Endodermal cell (in vitro differentiated cells): ENCODE measurements around the gene NTRK1. TPM values are rescaled to one million over a fixed set of nuclear protein-coding genes. Genes with fewer than 3 reads are reported as not detected.

Experiments used
- DNase-seq: peaks from one replicate; pipeline ENCODE4 v3.0.0-alpha.2; 2017
- H3K27ac ChIP-seq: 2 replicates; pipeline ENCODE4 v1.5.1; 2013; ENCODE audit warnings: mild to moderate bottlenecking, low read depth, low read length, moderate library complexity
- H3K27me3 ChIP-seq: 2 replicates; pipeline ENCODE4 v1.6.1; 2013; ENCODE audit warnings: mild to moderate bottlenecking, low read length, moderate library complexity; ENCODE audit not compliant: insufficient read depth, control insufficient read depth, poor library complexity, severe bottlenecking
- H3K36me3 ChIP-seq: 2 replicates; pipeline ENCODE4 v1.7.0; 2013; ENCODE audit warnings: mild to moderate bottlenecking, low read length, moderate library complexity; ENCODE audit not compliant: control insufficient read depth, insufficient read depth
- H3K4me1 ChIP-seq: one replicate; pipeline ENCODE4 v1.7.0; 2013; ENCODE audit warnings: low read length; ENCODE audit not compliant: control insufficient read depth, insufficient read depth
- H3K4me3 ChIP-seq: 2 replicates; pipeline ENCODE4 v1.5.1; 2013; ENCODE audit warnings: mild to moderate bottlenecking, low read length, moderate library complexity
- H3K9ac ChIP-seq: 2 replicates; pipeline ENCODE4 v1.6.1; 2013; ENCODE audit warnings: mild to moderate bottlenecking, low read length, moderate library complexity; ENCODE audit not compliant: poor library complexity, severe bottlenecking; ENCODE audit errors: extremely low read depth
- H3K9me3 ChIP-seq: 2 replicates; pipeline ENCODE4 v1.6.1; 2013; ENCODE audit warnings: mild to moderate bottlenecking, low read length, moderate library complexity; ENCODE audit not compliant: control insufficient read depth
- H3K27ac Mint-ChIP-seq: 2 replicates; pipeline ENCODE4 v1.8.0; 2020; ENCODE audit warnings: mixed read lengths
- H3K27me3 Mint-ChIP-seq: 2 replicates; pipeline ENCODE4 v1.8.0; 2021; ENCODE audit warnings: mild to moderate bottlenecking, mixed read lengths; ENCODE audit not compliant: insufficient read depth
- H3K36me3 Mint-ChIP-seq: 2 replicates; pipeline ENCODE4 v1.8.0; 2020; ENCODE audit warnings: low read depth, mixed read lengths
- H3K4me1 Mint-ChIP-seq: 2 replicates; pipeline ENCODE4 v1.8.0; 2020; ENCODE audit warnings: mixed read lengths
- H3K4me3 Mint-ChIP-seq: 2 replicates; pipeline ENCODE4 v1.8.0; 2020; ENCODE audit warnings: mild to moderate bottlenecking, moderate library complexity, mixed read lengths
- H3K9me3 Mint-ChIP-seq: 2 replicates; pipeline ENCODE4 v1.8.0; 2020; ENCODE audit warnings: mild to moderate bottlenecking, mixed read lengths
- WGBS, 2 experiments: methylation state at CpG; one replicate each; pipeline versions ENCODE4 v1.1.5 to v1.1.7; 2013; ENCODE audit warnings: missing lambda C conversion rate in 2 of 2, mixed read lengths in 1 of 2; ENCODE audit not compliant: insufficient coverage in 1 of 2, insufficient read length in 1 of 2; 5-methylcytosine and 5-hydroxymethylcytosine counted together
- total RNA-seq, 2 donors: library from RNA; stranded (reverse); fragmentation: NEBNext Ultra II Directional in 1 of 2; extraction: Animal tissue kit (Norgen Biotek cat#: 25700) in 1 of 2; gene quantifications; 2 replicates in 1 of 2; 3 replicates in 1 of 2; pipeline ENCODE4 v1.2.1, GENCODE V29; 2021
- TF ChIP-seq, protein P1 (sequence below): fragments of 200-600 bp; sonication (generic); conservative IDR thresholded peaks from 2 replicates; pipeline ENCODE4 v1.5.0; 2021; ENCODE audit warnings: antibody characterized with exemption, mild to moderate bottlenecking

The NTRK1 gene
- total RNA-seq, 2 donors from 2014 or later: 0.44 to 0.82 TPM

DNA sequence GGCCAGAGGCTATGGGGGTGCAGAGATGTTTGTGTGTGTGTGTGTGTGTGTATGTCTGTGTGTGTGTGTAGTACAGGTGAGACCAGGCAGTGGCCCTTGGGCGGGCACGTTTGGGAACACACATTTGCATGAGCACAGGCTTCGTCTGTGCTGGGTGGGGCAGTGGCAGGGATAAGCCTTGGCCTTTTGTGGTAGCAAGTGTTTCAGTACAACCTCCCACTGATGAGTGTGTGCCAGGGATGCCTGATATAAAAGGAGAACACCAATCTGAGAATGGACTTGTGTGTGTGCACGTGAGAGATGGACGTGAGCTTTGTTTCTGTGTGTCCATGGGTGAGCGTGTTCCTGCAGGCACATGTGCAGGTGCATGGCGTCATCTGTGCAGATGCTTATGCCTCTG lies 3.0 kb downstream of the NTRK1 start:
- Histone ChIP-seq H3K4me3 (no peak overlapping the region), H3K9me3 (no peaks in the 10 kb centered on the region), H3K36me3 (no peaks in the 10 kb centered on the region), H3K27ac (no peak overlapping the region), H3K4me1 (peaks cover 13% of the 10 kb centered on the region), H3K9ac (no peak overlapping the region), H3K27me3 (peaks cover 67% of the 10 kb centered on the region)
- no peaks in the 10 kb centered on the region for H3K36me3 Mint-ChIP-seq
- no peak overlapping the region for H3K27ac Mint-ChIP-seq
- peaks cover 21% of the 10 kb centered on the region for H3K4me1 Mint-ChIP-seq
- TF ChIP-seq, protein P1, sequence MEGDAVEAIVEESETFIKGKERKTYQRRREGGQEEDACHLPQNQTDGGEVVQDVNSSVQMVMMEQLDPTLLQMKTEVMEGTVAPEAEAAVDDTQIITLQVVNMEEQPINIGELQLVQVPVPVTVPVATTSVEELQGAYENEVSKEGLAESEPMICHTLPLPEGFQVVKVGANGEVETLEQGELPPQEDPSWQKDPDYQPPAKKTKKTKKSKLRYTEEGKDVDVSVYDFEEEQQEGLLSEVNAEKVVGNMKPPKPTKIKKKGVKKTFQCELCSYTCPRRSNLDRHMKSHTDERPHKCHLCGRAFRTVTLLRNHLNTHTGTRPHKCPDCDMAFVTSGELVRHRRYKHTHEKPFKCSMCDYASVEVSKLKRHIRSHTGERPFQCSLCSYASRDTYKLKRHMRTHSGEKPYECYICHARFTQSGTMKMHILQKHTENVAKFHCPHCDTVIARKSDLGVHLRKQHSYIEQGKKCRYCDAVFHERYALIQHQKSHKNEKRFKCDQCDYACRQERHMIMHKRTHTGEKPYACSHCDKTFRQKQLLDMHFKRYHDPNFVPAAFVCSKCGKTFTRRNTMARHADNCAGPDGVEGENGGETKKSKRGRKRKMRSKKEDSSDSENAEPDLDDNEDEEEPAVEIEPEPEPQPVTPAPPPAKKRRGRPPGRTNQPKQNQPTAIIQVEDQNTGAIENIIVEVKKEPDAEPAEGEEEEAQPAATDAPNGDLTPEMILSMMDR: no peak
- H3K27me3 Mint-ChIP-seq: peaks cover 85% of the 10 kb centered on the region
- no peak overlapping the region for H3K4me3 Mint-ChIP-seq
- 78 to 84% methylated on average over 3 to 7 of the region's 7 CpGs for WGBS, 2 experiments
- DNase-seq: no peak
- H3K9me3 Mint-ChIP-seq: no peaks in the 10 kb centered on the region

DNA sequence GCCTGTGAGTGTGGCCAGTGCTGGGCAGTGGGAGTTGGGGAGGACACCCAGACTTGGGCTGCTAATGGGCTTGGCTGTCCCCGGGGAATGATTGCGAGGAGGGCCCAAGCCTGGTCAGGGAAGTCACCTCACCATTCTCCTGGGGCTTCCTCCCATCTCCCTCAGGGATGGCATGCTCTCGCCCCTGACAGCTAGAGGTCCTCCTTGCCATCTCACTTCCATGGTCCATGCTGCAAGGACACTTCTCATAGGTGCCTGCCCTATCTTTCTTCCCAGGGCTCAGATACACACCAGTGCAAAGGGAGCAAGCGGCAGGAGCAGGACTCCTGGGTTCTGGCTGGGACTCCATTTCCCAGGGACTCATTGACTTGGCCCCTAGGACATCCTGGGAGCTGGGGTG lies 4.1 kb downstream of the NTRK1 start:
- 86 to 89% methylated on average over 3 to 4 of the region's 4 CpGs for WGBS, 2 experiments
- Histone ChIP-seq H3K36me3 (no peaks in the 10 kb centered on the region), H3K9ac (no peak overlapping the region), H3K9me3 (no peaks in the 10 kb centered on the region), H3K27ac (no peak overlapping the region), H3K4me1 (peaks cover 10% of the 10 kb centered on the region), H3K27me3 (peaks cover 55% of the 10 kb centered on the region), H3K4me3 (no peak overlapping the region)
- Mint-ChIP-seq H3K4me3 (no peak overlapping the region), H3K9me3 (no peaks in the 10 kb centered on the region), H3K27me3 (peaks cover 85% of the 10 kb centered on the region), H3K36me3 (no peaks in the 10 kb centered on the region), H3K27ac (no peak overlapping the region), H3K4me1 (peaks cover 17% of the 10 kb centered on the region)
- no peak for DNase-seq
- TF ChIP-seq, protein P1: no peak

DNA sequence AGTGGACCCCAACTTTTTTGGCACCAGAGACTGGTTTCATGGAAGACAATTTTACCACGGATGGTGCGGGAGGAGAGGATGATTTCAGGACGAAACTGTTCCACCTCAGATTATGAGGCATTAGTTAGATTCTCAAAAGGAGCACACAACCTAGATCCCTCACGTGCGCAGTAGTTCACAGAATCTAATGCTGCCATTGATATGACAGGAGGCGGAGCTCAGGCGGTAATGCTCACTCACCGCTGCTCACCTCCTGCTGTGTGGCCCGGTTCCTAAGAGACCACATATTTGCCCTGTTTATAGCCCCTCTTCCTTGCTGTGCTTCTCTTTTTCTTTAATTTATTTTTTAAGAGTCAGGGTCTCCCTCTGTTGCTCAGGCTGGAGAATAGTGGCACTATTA lies 4.6 kb downstream of the NTRK1 start:
- peaks cover 85% of the 10 kb centered on the region for H3K27me3 Mint-ChIP-seq
- H3K4me3 Mint-ChIP-seq: no peak overlapping the region

More for the DNA sequence above, 4.6 kb downstream of the NTRK1 start:
- TF ChIP-seq, protein P1: no peak
- no peak overlapping the region for H3K27ac ChIP-seq
- no peak overlapping the region for H3K9ac ChIP-seq
- Mint-ChIP-seq H3K36me3 (no peaks in the 10 kb centered on the region), H3K4me1 (peaks cover 16% of the 10 kb centered on the region), H3K9me3 (no peaks in the 10 kb centered on the region), H3K27ac (no peak overlapping the region)
- DNase-seq: no peak
- no peak overlapping the region for H3K4me3 ChIP-seq
- peaks cover 54% of the 10 kb centered on the region for H3K27me3 ChIP-seq
- H3K36me3 ChIP-seq: no peaks in the 10 kb centered on the region
- peaks cover 8% of the 10 kb centered on the region for H3K4me1 ChIP-seq
- H3K9me3 ChIP-seq: no peaks in the 10 kb centered on the region
- WGBS, 2 experiments: 69 to 80% methylated on average over 9 of the region's 9 CpGs
